Activated naive CD8-positive, alpha-beta T cell (primary cell): ENCODE data around the gene BTN2A1.
"Not testable (repeated sequence)": the region's sequence is repeated elsewhere in the genome, so short reads cannot be mapped to it uniquely, and the experiment has no call there.

Experiments used
- H3K27ac Mint-ChIP-seq: one replicate; pipeline ENCODE4 v1.8.0; 2021; ENCODE audit warnings: mixed read lengths
- H3K27me3 Mint-ChIP-seq: one replicate; pipeline ENCODE4 v1.8.0; 2021; ENCODE audit warnings: mixed read lengths
- H3K36me3 Mint-ChIP-seq: one replicate; pipeline ENCODE4 v1.8.0; 2021; ENCODE audit warnings: mixed read lengths
- H3K4me1 Mint-ChIP-seq: one replicate; pipeline ENCODE4 v1.8.0; 2021; ENCODE audit warnings: low read depth, mixed read lengths
- H3K4me3 Mint-ChIP-seq: one replicate; pipeline ENCODE4 v1.8.0; 2021; ENCODE audit warnings: mild to moderate bottlenecking, mixed read lengths
- H3K9me3 Mint-ChIP-seq: one replicate; pipeline ENCODE4 v1.8.0; 2021; ENCODE audit warnings: low read depth, mixed read lengths

The BTN2A1 gene

DNA sequence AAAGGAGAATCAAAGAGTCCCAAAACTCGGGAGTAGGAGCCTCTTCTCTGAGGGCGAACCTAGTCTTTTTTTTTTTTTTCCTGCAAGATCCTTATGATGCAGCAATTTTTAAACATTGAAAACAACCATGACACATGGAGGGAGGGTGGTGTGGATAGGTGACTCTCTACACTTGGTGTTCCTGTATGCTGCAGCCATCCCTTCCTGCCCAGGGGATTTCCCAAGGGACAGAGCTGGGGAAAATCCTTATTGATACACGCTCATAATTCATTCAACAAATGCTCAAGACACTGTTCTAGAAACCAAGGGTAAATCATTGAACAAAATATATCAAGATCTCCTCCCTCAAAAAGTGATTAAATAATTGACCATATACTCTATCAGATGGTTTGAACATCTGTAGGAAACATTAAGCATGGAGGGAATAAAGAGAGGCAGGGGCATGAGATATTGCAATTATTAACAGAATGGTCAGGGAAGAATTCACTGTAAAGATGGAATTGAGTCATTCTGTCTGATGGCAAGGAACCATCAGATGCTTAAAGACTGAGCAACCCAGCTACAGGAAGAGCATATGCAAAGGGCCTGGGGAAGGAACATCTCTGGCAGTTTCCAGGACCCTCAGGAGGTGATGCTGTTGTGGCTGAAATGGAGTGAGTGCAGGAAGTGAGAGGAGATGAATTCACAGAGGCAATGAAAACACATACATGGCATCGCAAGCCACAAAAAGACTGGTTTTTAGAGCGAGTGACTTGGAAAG is 30.9 kb upstream of the BTN2A1 start:
- Mint-ChIP-seq H3K27ac (no peak overlapping the region), H3K4me1 (peaks cover 9% of the 10 kb centered on the region), H3K9me3 (no peaks in the 10 kb centered on the region), H3K4me3 (no peak overlapping the region), H3K27me3 (no peaks in the 10 kb centered on the region), H3K36me3 (peaks cover 8% of the 10 kb centered on the region)

DNA sequence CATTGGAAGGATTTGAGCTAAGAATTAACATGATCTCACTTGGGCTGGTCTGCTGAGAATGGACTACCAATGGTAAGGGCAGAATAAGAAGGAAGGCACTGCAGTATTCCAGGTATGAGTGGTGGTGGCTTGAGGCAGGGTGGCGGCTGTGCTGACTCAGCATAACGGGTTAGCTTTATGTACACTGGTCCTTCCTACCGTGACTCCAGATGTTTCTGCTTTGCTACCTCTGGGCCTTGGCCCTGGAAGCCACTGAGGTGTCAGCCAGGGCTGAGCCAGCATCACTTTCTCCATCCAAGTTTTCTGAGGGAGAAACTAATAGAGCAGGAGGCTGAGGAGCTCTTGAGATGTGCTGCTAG is 30.3 kb upstream of the BTN2A1 start:
- Mint-ChIP-seq H3K9me3 (no peaks in the 10 kb centered on the region), H3K36me3 (peaks cover 8% of the 10 kb centered on the region)

DNA sequence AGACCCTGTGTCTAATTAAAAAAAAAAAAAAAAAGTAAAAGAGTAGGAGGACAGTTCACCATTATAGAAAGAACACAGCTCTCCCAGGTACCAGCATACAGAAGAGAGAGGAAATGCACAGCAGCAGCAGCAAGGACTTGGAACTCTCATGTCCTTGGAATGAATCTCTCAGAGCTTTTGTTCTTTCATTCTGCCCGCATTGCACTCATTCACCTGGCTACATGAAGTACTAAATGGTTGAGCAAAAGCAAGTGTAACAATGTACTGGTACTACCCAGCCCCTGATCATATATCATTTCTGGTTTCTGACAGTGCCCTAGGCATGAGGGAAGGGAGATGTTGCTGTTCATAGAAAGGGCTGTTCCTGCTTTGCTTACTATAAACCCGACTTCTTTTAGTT is 29.5 kb upstream of the BTN2A1 start:
- no peaks in the 10 kb centered on the region for H3K9me3 Mint-ChIP-seq
- H3K27me3 Mint-ChIP-seq = no peaks in the 10 kb centered on the region
- no peak overlapping the region for H3K27ac Mint-ChIP-seq
- H3K36me3 Mint-ChIP-seq = peaks cover 8% of the 10 kb centered on the region
- peaks cover 4% of the 10 kb centered on the region for H3K4me1 Mint-ChIP-seq
- no peak overlapping the region for H3K4me3 Mint-ChIP-seq

More for the DNA sequence above, 30.3 kb upstream of the BTN2A1 start:
- Mint-ChIP-seq H3K27me3 (no peaks in the 10 kb centered on the region), H3K27ac (no peak overlapping the region), H3K4me1 (peaks cover 6% of the 10 kb centered on the region), H3K4me3 (no peak overlapping the region)

DNA sequence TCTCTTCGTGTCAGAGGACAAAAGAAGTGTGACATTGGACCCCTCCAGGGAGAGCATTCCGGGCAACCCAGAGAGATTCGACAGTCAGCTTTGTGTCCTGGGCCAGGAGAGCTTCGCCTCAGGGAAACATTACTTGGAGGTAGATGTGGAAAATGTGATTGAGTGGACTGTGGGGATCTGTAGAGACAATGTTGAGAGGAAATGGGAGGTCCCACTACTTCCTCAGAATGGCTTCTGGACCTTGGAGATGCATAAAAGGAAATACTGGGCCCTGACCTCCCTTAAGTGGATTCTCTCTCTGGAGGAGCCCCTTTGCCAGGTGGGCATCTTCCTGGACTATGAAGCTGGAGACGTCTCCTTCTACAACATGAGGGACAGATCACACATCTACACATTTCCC is 27.0 kb upstream of the BTN2A1 start:
- no peaks in the 10 kb centered on the region for H3K27me3 Mint-ChIP-seq
- no peak overlapping the region for H3K4me3 Mint-ChIP-seq
- H3K4me1 Mint-ChIP-seq = peaks cover 2% of the 10 kb centered on the region
- peaks cover 20% of the 10 kb centered on the region for H3K36me3 Mint-ChIP-seq
- H3K9me3 Mint-ChIP-seq = peaks cover 7% of the 10 kb centered on the region
- no peak overlapping the region for H3K27ac Mint-ChIP-seq

DNA sequence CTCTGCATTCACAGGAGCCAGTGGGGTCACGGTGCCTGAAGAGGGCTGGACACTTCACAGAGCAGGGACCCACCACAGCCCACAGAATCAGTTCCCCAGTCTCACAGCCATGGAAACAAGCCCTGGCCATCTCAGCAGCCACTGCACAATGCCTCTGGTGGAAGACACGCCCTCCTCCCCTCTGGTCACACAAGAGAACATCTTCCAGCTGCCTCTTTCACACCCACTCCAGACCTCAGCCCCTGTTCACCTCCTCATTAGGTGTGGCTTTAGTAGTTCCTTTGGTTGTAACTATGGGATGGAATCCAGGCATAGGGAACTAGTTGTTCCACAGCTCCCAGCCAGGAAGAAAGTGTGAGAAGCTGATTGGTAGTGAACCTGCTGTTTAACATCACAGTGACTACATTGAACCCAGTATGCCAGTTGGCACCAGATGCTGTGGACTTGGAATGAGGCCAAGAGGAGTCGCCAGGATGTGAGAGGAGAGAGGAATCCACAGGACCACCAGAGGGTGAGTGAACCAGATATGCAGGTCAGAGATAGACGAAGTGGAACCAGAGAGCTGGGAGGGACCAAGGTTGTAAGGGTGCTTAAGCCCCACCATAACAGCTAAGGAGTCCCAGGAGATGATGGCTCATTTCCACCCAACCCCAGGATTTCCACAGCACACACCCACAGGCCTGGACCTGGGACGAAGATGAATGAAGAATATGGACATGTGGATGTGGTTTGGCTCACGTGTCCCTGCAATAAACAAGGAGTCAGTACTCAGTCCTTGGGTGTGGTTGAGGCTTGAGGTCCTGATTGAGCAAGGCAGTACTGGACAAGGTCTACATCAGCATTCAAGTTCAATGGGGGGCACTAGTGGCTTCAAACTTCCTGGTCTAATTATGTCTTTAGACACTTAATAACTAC is 26.2 kb upstream of the BTN2A1 start:
- no peaks in the 10 kb centered on the region for H3K4me1 Mint-ChIP-seq
- no peak overlapping the region for H3K4me3 Mint-ChIP-seq
- no peaks in the 10 kb centered on the region for H3K27me3 Mint-ChIP-seq
- no peak overlapping the region for H3K27ac Mint-ChIP-seq
- peaks cover 7% of the 10 kb centered on the region for H3K9me3 Mint-ChIP-seq
- peaks cover 20% of the 10 kb centered on the region for H3K36me3 Mint-ChIP-seq

DNA sequence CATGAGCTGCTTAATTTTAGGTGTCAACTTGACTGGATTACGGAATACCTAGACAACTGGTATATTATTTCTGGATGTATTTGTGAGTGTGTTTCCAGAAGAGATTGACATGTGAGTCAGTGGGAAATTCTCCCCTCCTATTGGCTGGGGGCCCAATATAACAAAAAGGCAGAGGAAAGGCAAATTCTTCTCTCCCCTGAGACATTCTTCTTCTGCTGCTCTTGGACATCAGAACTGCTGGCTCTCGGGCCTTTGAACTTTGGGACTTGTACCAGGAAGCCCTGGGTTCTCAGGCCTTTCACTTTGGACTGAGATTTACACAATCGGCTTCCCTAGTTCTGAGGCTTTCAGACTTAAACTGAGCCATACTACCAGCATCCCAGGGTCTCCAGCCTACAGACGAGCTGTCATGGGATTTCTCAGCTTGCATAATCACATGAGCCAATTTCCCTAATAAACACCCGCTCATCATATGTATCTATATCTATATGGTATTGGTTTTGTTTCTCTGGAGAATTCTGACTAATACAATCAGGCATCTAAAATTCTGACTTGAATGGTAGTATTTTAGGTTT is 25.0 kb upstream of the BTN2A1 start:
- no peaks in the 10 kb centered on the region for H3K27me3 Mint-ChIP-seq
- H3K36me3 Mint-ChIP-seq = peaks cover 17% of the 10 kb centered on the region

DNA sequence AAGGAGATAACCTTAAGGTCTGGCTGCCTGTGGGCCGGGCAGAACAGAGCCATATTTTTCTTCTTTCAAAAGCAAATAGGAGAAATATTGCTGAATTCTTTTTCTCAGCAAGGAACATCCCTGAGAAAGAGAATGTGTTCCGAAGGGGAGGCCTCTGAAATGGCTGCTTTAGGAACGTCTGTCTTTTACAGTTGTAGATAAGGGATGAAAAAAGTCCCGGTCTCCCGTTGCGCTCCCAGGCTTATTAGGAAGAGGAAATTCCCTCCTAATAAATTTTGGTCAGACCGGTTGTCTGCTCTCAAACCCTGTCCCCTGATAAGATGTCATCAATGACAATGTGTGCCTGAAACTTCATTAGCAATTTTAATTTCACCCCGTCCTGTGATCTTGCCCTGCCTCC is 24.1 kb upstream of the BTN2A1 start:
- peaks cover 14% of the 10 kb centered on the region for H3K36me3 Mint-ChIP-seq
- not testable (repeated sequence) for H3K9me3 Mint-ChIP-seq

More for the DNA sequence above, 25.0 kb upstream of the BTN2A1 start:
- Mint-ChIP-seq H3K27ac (no peak overlapping the region), H3K9me3 (peaks cover 7% of the 10 kb centered on the region), H3K4me1 (no peaks in the 10 kb centered on the region), H3K4me3 (no peak overlapping the region)

DNA sequence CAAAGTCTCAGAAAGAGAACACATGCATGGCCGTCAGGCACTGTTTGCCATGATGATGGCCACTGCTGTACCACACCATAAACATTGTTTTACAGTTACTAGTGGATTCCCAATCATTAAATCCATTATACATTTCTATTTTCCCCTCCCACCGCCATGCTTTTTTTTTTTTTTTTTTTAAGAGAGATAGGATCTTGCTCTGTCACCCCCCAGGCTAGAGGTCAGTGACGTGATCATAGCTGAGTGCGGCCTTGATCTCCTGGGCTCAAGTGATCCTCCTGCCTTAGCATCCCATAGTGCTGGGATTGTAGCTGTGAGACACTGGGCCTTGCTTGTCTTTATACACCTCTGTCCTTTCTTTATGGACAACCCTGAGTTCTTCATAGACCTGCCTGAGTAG is 21.7 kb upstream of the BTN2A1 start:
- Mint-ChIP-seq H3K4me3 (no peak overlapping the region), H3K9me3 (peaks cover 7% of the 10 kb centered on the region), H3K27me3 (no peaks in the 10 kb centered on the region), H3K36me3 (peaks cover 14% of the 10 kb centered on the region), H3K4me1 (peaks cover 17% of the 10 kb centered on the region), H3K27ac (no peak overlapping the region)

More for the DNA sequence above, 24.1 kb upstream of the BTN2A1 start:
- H3K27me3 Mint-ChIP-seq, H3K27ac Mint-ChIP-seq, H3K4me3 Mint-ChIP-seq, H3K4me1 Mint-ChIP-seq: not testable (repeated sequence)

DNA sequence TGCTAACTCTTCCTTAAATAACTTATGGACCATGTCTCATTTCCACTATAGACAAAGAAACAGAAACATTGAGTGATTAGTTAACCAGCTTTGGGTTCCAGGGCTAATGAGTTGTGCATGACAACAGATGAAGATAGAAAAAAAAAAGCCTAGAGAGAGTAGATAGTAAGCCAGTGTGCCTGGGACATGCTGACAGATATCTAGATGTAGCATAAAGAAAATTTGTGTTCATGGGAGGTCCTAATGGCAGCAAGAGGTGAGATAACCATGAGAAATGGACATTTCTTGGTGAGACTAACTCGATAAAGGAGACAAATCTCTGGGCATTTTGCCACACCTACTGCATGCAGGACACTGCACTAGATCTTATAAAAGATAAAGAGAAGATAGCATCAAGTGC is 20.2 kb upstream of the BTN2A1 start:
- Mint-ChIP-seq H3K4me1 (peaks cover 26% of the 10 kb centered on the region), H3K27ac (no peak overlapping the region), H3K4me3 (no peak overlapping the region), H3K36me3 (peaks cover 14% of the 10 kb centered on the region), H3K27me3 (no peaks in the 10 kb centered on the region), H3K9me3 (peaks cover 7% of the 10 kb centered on the region)

DNA sequence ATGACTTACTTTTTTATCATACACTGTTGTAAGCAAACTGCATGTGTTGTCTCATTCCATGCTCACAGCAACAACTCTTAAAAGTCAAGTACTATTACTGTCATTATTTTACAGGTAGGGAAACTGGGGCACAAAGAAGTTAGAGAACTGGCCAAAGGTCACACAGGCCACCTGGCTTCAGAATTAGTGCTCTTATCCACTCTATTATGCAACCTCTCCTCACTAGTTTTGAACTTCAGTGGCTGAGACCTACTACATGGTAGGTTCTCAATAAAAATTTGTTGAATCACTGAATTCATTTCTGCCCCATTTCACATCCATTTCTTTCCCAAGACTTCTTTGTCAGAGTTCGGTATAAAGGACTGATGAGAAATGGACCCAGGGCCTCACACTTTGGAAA is 19.8 kb upstream of the BTN2A1 start:
- peaks cover 14% of the 10 kb centered on the region for H3K36me3 Mint-ChIP-seq
- peaks cover 31% of the 10 kb centered on the region for H3K4me1 Mint-ChIP-seq
- no peaks in the 10 kb centered on the region for H3K27me3 Mint-ChIP-seq
- no peak overlapping the region for H3K4me3 Mint-ChIP-seq
- peaks cover 7% of the 10 kb centered on the region for H3K9me3 Mint-ChIP-seq
- no peak overlapping the region for H3K27ac Mint-ChIP-seq

DNA sequence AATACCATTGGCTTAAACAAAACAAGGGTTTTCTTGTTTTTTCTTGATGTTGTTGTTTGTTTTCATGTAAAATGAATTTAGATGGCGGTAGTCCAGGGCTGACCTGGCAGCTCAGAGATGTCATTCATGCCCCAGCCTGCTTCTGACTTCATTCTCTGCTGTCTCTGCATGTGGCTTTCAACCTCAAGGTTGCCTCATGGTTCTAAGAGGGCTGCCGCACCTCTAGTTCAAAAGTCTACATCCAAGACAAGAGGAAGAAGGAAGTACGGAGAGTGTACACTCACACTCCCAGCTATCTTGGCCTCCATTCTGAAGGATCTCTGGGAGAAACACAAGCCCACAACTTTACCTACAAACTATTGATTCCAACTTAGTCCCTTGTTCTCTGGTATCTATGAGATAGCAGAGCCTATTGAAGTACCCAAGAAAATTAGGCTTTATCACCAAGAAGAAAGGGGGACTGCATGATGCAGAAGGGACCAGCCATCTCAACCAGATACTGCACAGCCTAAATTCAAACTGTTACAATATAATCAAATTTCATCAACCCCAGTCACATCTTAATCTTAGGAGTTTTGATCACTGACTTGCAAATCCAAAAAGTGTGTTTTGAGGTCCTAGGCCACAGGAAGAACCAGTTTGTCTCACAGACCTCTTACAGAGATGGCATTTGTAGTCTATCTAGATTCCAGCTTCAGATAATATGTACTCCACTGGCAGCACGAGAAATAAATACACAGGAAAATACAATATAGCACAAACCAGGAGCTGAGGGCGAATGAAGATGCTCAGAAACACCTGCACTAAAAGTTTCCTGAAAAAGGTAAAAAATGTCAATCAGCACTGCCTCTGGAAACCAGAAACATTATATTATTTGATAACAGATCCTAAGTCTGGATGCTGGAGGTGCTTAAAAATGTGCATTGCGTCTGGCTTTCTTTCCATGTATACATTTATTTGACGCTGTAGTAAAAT is 18.3 kb upstream of the BTN2A1 start:
- Mint-ChIP-seq H3K4me3 (peak overlapping the region; percentile 99), H3K4me1 (peaks cover 44% of the 10 kb centered on the region), H3K27me3 (no peaks in the 10 kb centered on the region), H3K9me3 (peaks cover 2% of the 10 kb centered on the region), H3K36me3 (peaks cover 5% of the 10 kb centered on the region), H3K27ac (peak overlapping the region; percentile 98)

DNA sequence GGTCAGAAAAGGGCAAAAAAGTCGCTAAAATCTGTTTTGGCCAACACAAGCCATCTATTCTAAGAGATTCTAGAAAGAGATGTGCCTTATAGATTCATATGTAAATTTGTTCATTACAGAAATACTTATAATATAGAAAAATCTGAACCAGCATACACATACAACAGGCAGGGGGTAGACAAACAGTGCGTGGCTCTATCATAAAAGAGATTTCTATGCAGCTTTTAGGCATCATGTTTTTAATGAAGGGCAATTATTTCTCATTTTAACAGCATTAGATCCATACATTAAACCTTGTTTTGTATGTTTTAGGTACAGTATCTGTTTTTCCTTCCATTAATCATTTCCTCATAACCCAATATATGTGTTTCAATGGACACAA is 16.8 kb upstream of the BTN2A1 start:
- H3K9me3 Mint-ChIP-seq = no peaks in the 10 kb centered on the region
- peak overlapping the region; percentile 99 for H3K4me3 Mint-ChIP-seq
- H3K27ac Mint-ChIP-seq = peak overlapping the region; percentile 98
- H3K4me1 Mint-ChIP-seq = peaks cover 59% of the 10 kb centered on the region
- no peaks in the 10 kb centered on the region for H3K27me3 Mint-ChIP-seq
- H3K36me3 Mint-ChIP-seq = peaks cover 6% of the 10 kb centered on the region

DNA sequence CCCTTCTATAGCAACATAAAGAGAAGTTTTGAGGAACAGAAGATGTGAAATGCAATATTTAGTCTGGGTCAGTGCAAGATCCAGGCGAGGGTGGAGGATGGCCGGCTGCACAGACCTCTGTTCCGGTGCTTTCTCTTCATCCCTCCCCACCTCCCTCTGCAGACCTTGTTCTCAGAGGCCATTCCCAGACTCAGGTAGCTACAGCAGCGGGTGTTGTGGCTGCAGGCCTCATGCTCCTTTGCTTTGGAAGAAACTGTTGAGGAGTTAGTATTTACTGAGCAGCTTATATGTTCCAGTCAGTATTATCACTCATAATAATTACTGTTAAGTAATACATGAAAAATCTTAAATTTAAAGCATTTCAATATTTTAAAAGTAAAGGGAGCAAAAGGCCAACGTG is 15.8 kb upstream of the BTN2A1 start:
- Mint-ChIP-seq H3K27ac (peak overlapping the region; percentile 98), H3K27me3 (no peaks in the 10 kb centered on the region), H3K9me3 (no peaks in the 10 kb centered on the region), H3K36me3 (peaks cover 6% of the 10 kb centered on the region), H3K4me1 (peaks cover 68% of the 10 kb centered on the region), H3K4me3 (peak overlapping the region; percentile 99)

DNA sequence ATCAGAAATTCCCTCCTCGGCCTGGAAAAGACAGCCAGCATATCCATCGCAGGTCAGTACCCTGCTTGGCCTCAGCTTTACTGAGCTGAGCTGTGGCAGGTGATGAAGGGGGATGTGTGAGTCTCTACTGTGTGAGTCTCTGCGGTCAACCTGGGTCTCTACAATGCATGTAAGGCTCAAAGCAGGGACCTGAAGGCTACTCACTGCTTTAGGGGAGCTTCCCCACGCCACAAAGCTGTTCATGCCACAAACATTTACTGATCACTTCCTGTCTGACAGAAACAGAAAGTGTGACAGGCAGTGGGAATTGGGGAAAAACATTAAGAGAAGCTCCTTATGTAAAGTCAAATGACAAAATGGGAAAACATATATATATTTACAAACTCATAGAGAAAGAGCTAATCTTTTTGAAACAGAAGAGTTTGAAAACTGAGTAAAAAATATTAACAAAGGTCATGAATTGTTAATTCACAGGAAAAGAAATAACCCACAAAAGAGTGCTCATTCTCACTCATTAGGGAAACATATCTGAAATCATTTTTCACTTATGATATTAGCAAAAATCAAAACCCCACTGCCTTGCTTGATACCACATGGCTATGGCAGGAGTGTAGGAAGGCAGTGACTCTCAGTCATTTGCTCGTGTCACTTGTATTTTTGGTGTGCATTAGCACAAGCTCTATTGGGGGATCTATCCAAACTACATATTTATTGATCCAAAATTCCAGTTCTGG is 11.7 kb upstream of the BTN2A1 start:
- Mint-ChIP-seq H3K9me3 (no peaks in the 10 kb centered on the region), H3K4me3 (peak overlapping the region; percentile 71), H3K36me3 (peaks cover 6% of the 10 kb centered on the region), H3K27me3 (no peaks in the 10 kb centered on the region), H3K27ac (peak overlapping the region; percentile 91), H3K4me1 (peaks cover 62% of the 10 kb centered on the region)
